A549 (cell line): ENCODE data around the gene PDGFA. TPM values are rescaled to one million over a fixed set of nuclear protein-coding genes. Genes with fewer than 3 reads are reported as not detected.

Source experiments
- ATAC-seq, 2 experiments: fragments of 200-7000 bp in 1 of 2; fragments of >200 bp in 1 of 2; cut with Nextera tagmentation in 1 of 2; cut with Tn5 transposase in 1 of 2; 3 replicates each; pipeline versions ENCODE4 v1.8.0 to v1.9.1; 2018 to 2020; ENCODE audit warnings: mild to moderate bottlenecking in 1 of 2, moderate library complexity in 1 of 2
- CTCF ChIA-PET: fragments of 300-600 bp; sonication (Branson Sonifier 250); formaldehyde crosslinking; extraction: SDS; loops from one replicate; lab custom pipeline; 2021; ENCODE audit warnings: antibody characterized with exemption, inconsistent platforms; lab: Yijun Ruan, JAX
- POLR2A ChIA-PET: fragments of 350-600 bp; formaldehyde crosslinking; extraction: SDS; loops from one replicate; lab custom pipeline; 2021; ENCODE audit warnings: antibody characterized with exemption, inconsistent platforms; lab: Yijun Ruan, JAX
- DNase-seq, 2 experiments: peaks; one replicate each; pipeline versions ENCODE4 v3.0.0 to v3.0.0-alpha.2; 2011 to 2016; ENCODE audit warnings: low read depth in 1 of 2, low spot score in 1 of 2
- FAIRE-seq: peaks from 2 replicates; lab custom pipeline; 2011; peaks lifted over from hg19 to GRCh38; lab: Jason Lieb, UNC
- H3K27ac ChIP-seq, 2 experiments: fragments of >200 bp; sonication (Bioruptor Twin); formaldehyde crosslinking; 3 replicates each; pipeline ENCODE4 v1.5.1; 2016 to 2017
- H3K4me1 ChIP-seq: fragments of >200 bp; sonication (Bioruptor Twin); formaldehyde crosslinking; 3 replicates; pipeline ENCODE4 v1.6.1; 2016
- H3K4me2 ChIP-seq: fragments of >200 bp; sonication (Bioruptor Twin); formaldehyde crosslinking; 3 replicates; pipeline ENCODE4 v1.6.1; 2016
- H3K4me3 ChIP-seq: fragments of >200 bp; sonication (Bioruptor Twin); formaldehyde crosslinking; 3 replicates; pipeline ENCODE4 v1.5.1; 2016
- H3K9me3 ChIP-seq: fragments of >200 bp; sonication (Bioruptor Twin); formaldehyde crosslinking; 3 replicates; pipeline ENCODE4 v1.6.1; 2016
- CEBPB ChIP-seq, 2 experiments: fragments of >200 bp in 1 of 2; sonication (Bioruptor Twin) in 1 of 2; formaldehyde crosslinking in 1 of 2; IDR thresholded peaks; 2 replicates each; pipeline ENCODE4 v1.6.1; 2012 to 2016
- CHD4 ChIP-seq: fragments of 200-600 bp; sonication (generic); IDR thresholded peaks from 2 replicates; pipeline ENCODE4 v1.6.1; 2016; ENCODE audit warnings: antibody characterized with exemption, mild to moderate bottlenecking, borderline replicate concordance
- HOXB5 ChIP-seq: fragments of 250-450 bp; sonication (Bioruptor Pico); IDR thresholded peaks from 2 replicates; pipeline ENCODE4 v1.5.0; 2020; ENCODE audit warnings: mild to moderate bottlenecking, moderate library complexity
- MAFK ChIP-seq: fragments of 450-650 bp; IDR thresholded peaks from 2 replicates; pipeline ENCODE4 v1.6.1; 2014; ENCODE audit not compliant: partially characterized antibody
- PHF8 ChIP-seq: fragments of 200-600 bp; sonication (generic); IDR thresholded peaks from 2 replicates; pipeline ENCODE4 v1.6.1; 2016; ENCODE audit warnings: low read depth, mild to moderate bottlenecking, antibody characterized with exemption, moderate library complexity, borderline replicate concordance
- RAD21 ChIP-seq, 2 experiments: fragments of >200 bp in 1 of 2; sonication (Bioruptor Twin) in 1 of 2; formaldehyde crosslinking in 1 of 2; IDR thresholded peaks in 1 of 2; conservative IDR thresholded peaks in 1 of 2; 2 replicates in 1 of 2; 3 replicates in 1 of 2; pipeline ENCODE4 v1.6.1; 2012 to 2018; ENCODE audit warnings: inconsistent platforms in 1 of 2
- ZFP36 ChIP-seq: fragments of 450-650 bp; IDR thresholded peaks from 2 replicates; pipeline ENCODE4 v1.6.1; 2014; ENCODE audit warnings: borderline replicate concordance; ENCODE audit not compliant: partially characterized antibody
- ZSCAN20 ChIP-seq: fragments of 250-450 bp; sonication (Bioruptor Pico); IDR thresholded peaks from 2 replicates; pipeline ENCODE4 v1.8.0; 2022; ENCODE audit warnings: mild to moderate bottlenecking, moderate library complexity
- WGBS: methylation state at CpG from one replicate; pipeline ENCODE4 v1.1.6; 2017; ENCODE audit errors: missing lambda C conversion rate; 5-methylcytosine and 5-hydroxymethylcytosine counted together
- polyA plus RNA-seq, 4 experiments: library from polyadenylated mRNA; depleted of rRNA in 3 of 4; stranded (reverse); fragments of >200 nt; fragmentation: RNase III in 1 of 4; extraction: RNeasy Plus Mini Kit Qiagen cat#74134 plus additional on column Dnase treatment in 1 of 4; gene quantifications; 2 replicates in 3 of 4; 3 replicates in 1 of 4; pipeline ENCODE4 v1.2.3, GENCODE V29; 2011 to 2017
- TF ChIP-seq, protein P1 (sequence below): fragments of 200-600 bp; sonication (generic); IDR thresholded peaks from 2 replicates; pipeline ENCODE4 v1.6.1; 2016; ENCODE audit warnings: antibody characterized with exemption, mild to moderate bottlenecking, moderate library complexity
- TF ChIP-seq, protein P2 (sequence below): IDR thresholded peaks from 2 replicates; pipeline ENCODE4 v1.6.1; 2012
- TF ChIP-seq, protein P3 (sequence below): IDR thresholded peaks from 2 replicates; pipeline ENCODE4 v1.6.1; 2012

Gene PDGFA
- polyA plus RNA-seq, 2 of the 4 experiments (the other 2 are of a cell fraction) = 12.8 to 14.9 TPM

DNA sequence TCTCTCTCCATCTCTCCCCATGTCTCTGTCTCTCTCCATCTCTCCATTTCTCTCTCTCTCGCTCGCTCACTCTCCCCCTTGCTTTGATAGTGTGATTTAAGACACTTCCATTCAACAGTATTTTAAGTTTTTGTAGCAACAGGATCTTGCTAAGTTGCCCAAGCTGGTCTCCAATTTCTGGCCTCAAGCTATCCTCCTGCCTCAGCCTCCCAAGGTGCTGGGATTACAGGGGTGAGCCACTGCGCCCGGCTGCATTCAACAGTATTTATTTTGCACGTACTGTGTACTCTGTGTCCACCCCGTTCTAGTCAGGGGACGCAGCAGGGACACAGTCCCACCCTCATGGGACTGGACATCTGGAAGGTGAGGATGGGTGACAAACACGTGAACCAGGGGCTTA is 14.4 kb upstream of the PDGFA start (continued):
- TF ChIP-seq ZSCAN20 (CRISPR knock-in tag) = no peak
- TF ChIP-seq, all 56 proteins: peak for 0

DNA sequence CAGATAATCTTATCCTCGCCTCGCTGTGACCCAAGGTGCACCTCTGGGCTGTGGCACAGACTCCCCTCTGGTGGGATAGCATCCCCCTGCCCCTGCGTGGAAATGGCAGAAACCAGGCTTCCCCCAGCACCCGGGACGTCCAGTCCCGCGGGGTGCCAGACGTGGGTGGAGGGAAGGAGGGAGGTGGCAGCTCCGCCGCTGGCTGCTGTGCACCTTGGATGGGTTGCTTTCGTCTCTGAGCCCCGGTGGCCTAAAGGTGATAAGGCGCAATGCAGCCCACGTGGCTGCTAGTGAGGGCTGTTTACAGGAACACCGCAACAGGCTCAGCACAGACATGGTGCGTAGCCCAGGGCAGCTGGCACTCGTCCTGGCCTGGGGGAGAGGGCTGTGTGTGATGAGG is 13.6 kb upstream of the PDGFA start:
- no peak for ATAC-seq
- TF ChIP-seq MAFK (no peak), ZFP36 (peak; percentile 22), CEBPB (IDR thresholded peaks at IDR 0.05) (no peak)
- TF ChIP-seq, protein P1, sequence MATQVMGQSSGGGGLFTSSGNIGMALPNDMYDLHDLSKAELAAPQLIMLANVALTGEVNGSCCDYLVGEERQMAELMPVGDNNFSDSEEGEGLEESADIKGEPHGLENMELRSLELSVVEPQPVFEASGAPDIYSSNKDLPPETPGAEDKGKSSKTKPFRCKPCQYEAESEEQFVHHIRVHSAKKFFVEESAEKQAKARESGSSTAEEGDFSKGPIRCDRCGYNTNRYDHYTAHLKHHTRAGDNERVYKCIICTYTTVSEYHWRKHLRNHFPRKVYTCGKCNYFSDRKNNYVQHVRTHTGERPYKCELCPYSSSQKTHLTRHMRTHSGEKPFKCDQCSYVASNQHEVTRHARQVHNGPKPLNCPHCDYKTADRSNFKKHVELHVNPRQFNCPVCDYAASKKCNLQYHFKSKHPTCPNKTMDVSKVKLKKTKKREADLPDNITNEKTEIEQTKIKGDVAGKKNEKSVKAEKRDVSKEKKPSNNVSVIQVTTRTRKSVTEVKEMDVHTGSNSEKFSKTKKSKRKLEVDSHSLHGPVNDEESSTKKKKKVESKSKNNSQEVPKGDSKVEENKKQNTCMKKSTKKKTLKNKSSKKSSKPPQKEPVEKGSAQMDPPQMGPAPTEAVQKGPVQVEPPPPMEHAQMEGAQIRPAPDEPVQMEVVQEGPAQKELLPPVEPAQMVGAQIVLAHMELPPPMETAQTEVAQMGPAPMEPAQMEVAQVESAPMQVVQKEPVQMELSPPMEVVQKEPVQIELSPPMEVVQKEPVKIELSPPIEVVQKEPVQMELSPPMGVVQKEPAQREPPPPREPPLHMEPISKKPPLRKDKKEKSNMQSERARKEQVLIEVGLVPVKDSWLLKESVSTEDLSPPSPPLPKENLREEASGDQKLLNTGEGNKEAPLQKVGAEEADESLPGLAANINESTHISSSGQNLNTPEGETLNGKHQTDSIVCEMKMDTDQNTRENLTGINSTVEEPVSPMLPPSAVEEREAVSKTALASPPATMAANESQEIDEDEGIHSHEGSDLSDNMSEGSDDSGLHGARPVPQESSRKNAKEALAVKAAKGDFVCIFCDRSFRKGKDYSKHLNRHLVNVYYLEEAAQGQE = no peak

DNA sequence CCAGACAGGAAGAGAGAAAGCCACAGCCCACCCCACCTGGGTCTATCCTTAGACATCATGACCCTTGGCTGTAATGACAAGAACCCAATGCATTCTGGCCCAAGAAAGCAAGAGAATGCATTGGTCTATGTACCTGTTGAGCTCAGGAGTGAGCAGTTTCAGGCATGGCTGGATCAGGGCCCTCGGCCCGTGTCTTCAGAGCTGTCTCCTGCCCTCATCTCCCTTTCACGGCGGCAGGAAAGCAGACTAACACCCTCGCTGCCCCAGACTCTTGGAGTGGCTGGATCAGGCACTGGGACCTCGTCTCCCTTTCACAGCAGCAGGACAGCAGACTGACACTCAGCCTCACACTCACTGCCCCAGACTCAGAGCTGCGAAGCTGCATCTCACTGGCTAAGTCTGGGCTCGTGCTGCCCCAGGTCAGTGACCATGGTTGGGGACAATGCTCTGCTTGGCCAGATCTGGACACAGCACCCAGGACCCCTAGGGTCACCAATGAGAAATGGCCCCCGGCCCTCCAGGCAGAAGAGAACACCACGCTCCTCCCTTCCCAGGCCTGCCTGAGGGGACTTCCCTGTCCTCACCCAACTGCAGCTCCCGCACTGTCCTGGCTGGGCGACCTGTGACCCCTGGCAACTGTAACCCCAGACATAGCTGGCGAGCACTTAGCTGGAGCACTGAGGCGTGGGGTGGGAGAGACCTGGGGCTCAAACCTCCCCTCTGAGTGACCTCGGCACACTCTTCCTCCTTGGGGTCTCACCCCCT is 12.9 kb upstream of the PDGFA start:
- peak overlapping the region in 1 of 2 experiments; percentile 2; a peak in 1 of 6 replicates for H3K27ac ChIP-seq
- TF ChIP-seq PHF8 = no peak
- POLR2A ChIA-PET = no interaction called here
- peaks cover 3% of the 10 kb centered on the region for H3K4me1 ChIP-seq
- CTCF ChIA-PET = interaction anchor here (1.1 to 8.5 kb wide), 4 partner anchors 11 to 210 kb away, joined by 3 to 35 read pairs (median 4); partner anchors contain the start of gene PDGFA
- no peak overlapping the region for H3K4me2 ChIP-seq
- ATAC-seq (peak; percentile 44 to 49; a peak in 5 of 6 replicates), FAIRE-seq (no peak), DNase-seq (no peak)
- H3K4me3 ChIP-seq = no peak overlapping the region
- 88% methylated on average over 8 of the region's 15 CpGs for WGBS
- H3K9me3 ChIP-seq = 0 out of 3 replicates have a peak, but pooled peaks cover under 1% of the 10 kb centered on the region

More for the DNA sequence above, 13.6 kb upstream of the PDGFA start:
- H3K4me2 ChIP-seq = no peak overlapping the region
- DNase-seq (no peak), FAIRE-seq (no peak)
- H3K9me3 ChIP-seq = no peaks in the 10 kb centered on the region
- peak overlapping the region in 1 of 2 experiments; percentile 2; a peak in 2 of 6 replicates for H3K27ac ChIP-seq
- ChIA-PET POLR2A (no interaction called here), CTCF (interaction anchor here (1.1 to 8.5 kb wide), 4 partner anchors 10 to 211 kb away, joined by 3 to 35 read pairs (median 4); partner anchors contain the start of gene PDGFA)
- peaks cover 9% of the 10 kb centered on the region for H3K4me1 ChIP-seq
- H3K4me3 ChIP-seq = no peak overlapping the region
- WGBS = 85% methylated on average over 12 of the region's 17 CpGs

DNA sequence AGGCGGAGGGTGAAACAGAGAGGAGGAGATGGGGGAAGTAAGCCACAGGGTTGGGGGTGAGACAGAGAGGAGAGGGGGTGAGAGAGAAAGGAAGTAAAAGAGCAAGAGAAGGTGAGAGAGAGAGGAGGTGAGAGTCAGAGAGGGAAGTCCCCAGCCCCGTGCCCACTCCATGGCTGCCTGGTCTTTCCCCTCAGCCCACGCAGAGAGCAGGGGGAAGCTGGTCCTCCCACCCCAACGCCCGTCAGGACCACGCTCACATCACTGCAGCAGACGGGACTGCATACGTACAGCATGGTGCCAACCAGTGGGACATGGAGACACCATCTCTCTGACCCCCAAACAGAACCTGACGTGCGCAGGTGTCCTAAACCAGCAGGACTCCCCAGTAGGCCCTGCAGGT is 12.1 kb upstream of the PDGFA start:
- Histone ChIP-seq H3K4me2 (no peak overlapping the region), H3K27ac (no peak overlapping the region), H3K9me3 (peaks cover 6% of the 10 kb centered on the region; the same call in 2 of the 3 replicates), H3K4me3 (no peak overlapping the region), H3K4me1 (no peaks in the 10 kb centered on the region)
- ATAC-seq = peak in 1 of 2 experiments; percentile 19; a peak in 2 of 6 replicates
- POLR2A ChIA-PET = no interaction called here
- no peak for FAIRE-seq
- TF ChIP-seq, protein P2, sequence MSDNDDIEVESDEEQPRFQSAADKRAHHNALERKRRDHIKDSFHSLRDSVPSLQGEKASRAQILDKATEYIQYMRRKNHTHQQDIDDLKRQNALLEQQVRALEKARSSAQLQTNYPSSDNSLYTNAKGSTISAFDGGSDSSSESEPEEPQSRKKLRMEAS = no peak
- no peak for TF ChIP-seq RAD21 (conservative IDR thresholded peaks at IDR 0.05 in 1 of 2, IDR thresholded peaks at IDR 0.05 in 1 of 2)
- TF ChIP-seq, protein P3, sequence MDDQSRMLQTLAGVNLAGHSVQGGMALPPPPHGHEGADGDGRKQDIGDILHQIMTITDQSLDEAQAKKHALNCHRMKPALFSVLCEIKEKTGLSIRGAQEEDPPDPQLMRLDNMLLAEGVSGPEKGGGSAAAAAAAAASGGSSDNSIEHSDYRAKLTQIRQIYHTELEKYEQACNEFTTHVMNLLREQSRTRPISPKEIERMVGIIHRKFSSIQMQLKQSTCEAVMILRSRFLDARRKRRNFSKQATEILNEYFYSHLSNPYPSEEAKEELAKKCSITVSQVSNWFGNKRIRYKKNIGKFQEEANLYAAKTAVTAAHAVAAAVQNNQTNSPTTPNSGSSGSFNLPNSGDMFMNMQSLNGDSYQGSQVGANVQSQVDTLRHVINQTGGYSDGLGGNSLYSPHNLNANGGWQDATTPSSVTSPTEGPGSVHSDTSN = no peak
- no peak for TF ChIP-seq HOXB5 (CRISPR knock-in tag)
- TF ChIP-seq CHD4 = no peak
- WGBS = 89% methylated on average over 9 of the region's 10 CpGs
- DNase-seq = no peak
- CTCF ChIA-PET = interaction anchor here (1.6 to 8.5 kb wide), 2 partner anchors 12 to 14 kb away, joined by 4 to 35 read pairs; partner anchors contain the start of gene PDGFA
